ENCODE results near the gene DAG1.

Gene DAG1

DNA sequence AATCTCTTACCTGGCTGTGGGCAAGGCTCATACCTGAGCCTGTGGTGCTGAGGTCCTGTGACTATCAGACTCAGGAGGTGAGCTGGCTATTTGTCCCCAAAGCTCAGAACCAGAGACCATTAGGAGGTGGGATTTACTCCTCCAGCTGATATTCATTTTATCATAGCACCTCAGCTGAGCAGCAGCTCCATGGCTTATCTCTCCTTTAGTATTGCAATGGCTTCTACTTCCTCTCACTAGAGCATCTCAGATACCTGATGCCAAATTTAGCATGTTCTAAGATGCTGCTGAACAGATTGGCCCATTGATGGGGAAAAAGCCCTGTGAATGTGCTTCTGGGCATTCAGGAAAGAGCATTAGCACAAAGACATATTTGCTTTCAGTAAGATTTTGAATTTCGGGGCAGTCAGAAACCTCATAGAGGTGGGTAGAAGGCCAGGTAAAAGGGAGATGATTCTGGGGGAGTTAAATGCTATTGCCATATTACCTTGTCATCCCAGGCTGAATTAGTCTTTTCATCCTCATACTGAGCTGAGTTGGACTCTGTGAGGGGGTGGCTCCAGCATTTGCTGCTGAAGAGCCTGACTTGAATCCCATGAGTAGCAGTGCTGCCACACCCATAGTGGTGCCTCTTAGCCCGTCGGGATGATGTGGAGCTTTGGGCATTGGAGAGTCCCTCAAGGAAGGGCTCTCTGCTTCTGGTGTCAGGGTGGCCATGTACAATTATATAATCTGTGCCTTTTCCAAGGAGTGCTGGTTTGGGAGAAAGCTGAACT lies 86.6 kb downstream of the DAG1 start:
- DNase-seq, result no peak

GRCh38 chr3:49563040-49563578 lies 93.0 kb downstream of the DAG1 start:
- DNase-seq, result no peak

- DNase-seq, result no peak
Observed at GRCh38 chr3:49563766-49564165, 93.7 kb downstream of the DAG1 start.

GRCh38 chr3:49566312-49566711 lies 96.2 kb downstream of the DAG1 start:
- DNase-seq, result no peak

GRCh38 chr3:49567406-49567805 lies 97.3 kb downstream of the DAG1 start:
- DNase-seq, result no peak

GRCh38 chr3:49568965-49569364 lies 98.9 kb downstream of the DAG1 start:
- DNase-seq, result no peak

GRCh38 chr3:49570028-49570654 lies 100.1 kb downstream of the DAG1 start:
- DNase-seq, result no peak

GRCh38 chr3:49582177-49582576 lies 112.1 kb downstream of the DAG1 start:
- no peak for DNase-seq
